ENCODE measurements around the gene ZIM2.

DNA sequence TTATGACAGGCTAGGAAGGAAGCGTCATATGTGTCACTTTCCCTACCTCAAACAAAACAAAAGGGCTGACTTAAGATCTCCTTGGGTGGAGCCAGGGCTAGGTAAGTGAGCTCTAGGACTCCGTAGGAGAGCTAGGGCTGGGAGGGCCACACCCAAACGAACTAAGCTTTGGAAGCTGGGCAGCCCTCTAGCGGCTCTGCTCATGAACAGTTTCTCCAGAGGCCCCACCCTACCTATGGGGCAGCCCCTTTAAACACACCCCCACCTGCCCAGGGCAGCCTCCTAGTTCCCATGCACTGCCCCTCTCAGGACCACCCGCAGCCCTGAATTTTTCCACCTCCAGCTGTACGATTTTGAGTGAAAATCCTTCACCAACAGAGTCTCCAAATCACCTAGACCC, 3.5 kb downstream of the ZIM2 start:
- TF ChIP-seq, protein P1, sequence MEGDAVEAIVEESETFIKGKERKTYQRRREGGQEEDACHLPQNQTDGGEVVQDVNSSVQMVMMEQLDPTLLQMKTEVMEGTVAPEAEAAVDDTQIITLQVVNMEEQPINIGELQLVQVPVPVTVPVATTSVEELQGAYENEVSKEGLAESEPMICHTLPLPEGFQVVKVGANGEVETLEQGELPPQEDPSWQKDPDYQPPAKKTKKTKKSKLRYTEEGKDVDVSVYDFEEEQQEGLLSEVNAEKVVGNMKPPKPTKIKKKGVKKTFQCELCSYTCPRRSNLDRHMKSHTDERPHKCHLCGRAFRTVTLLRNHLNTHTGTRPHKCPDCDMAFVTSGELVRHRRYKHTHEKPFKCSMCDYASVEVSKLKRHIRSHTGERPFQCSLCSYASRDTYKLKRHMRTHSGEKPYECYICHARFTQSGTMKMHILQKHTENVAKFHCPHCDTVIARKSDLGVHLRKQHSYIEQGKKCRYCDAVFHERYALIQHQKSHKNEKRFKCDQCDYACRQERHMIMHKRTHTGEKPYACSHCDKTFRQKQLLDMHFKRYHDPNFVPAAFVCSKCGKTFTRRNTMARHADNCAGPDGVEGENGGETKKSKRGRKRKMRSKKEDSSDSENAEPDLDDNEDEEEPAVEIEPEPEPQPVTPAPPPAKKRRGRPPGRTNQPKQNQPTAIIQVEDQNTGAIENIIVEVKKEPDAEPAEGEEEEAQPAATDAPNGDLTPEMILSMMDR (IDR thresholded peaks at IDR 0.05; ENCODE audit: low read depth, low read length) = no peak
- no peak for TF ChIP-seq EZH2phosphoT487 (IDR thresholded peaks at IDR 0.05; ENCODE audit: low read depth)
